Measurements from ENCODE around the gene NR5A2.

DNA sequence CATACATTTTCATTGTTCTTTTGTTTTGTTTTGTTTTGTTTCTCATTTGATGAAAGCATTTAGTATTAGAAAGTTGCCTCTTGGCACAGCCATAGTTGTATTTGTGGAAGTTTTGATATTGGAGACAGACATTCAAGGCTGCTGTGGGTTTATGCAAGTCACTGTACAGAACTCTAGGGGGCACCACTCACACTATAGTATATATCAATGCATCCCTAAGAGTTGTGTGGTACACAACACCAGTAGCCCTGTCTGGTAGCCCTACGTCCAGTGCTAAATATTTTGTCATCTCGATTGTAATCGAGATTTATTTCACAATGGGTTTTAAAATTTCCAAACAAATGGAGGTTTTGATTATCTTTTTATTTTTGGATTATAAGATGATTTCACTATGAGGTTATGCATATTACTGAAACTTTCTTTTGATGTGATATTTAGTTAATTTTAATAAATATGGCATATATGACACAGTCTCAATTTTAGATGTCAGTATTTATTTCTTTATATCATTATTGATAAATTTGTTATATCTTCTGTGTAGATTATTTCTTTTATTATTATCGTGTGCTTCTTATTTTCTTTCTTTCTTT lies 112.2 kb downstream of the NR5A2 start:
- TF ChIP-seq, protein P1, sequence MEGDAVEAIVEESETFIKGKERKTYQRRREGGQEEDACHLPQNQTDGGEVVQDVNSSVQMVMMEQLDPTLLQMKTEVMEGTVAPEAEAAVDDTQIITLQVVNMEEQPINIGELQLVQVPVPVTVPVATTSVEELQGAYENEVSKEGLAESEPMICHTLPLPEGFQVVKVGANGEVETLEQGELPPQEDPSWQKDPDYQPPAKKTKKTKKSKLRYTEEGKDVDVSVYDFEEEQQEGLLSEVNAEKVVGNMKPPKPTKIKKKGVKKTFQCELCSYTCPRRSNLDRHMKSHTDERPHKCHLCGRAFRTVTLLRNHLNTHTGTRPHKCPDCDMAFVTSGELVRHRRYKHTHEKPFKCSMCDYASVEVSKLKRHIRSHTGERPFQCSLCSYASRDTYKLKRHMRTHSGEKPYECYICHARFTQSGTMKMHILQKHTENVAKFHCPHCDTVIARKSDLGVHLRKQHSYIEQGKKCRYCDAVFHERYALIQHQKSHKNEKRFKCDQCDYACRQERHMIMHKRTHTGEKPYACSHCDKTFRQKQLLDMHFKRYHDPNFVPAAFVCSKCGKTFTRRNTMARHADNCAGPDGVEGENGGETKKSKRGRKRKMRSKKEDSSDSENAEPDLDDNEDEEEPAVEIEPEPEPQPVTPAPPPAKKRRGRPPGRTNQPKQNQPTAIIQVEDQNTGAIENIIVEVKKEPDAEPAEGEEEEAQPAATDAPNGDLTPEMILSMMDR (IDR thresholded peaks at IDR 0.05), result peak in 1 of 3 experiments; percentile 10
- no peak for TF ChIP-seq POLR2A (IDR thresholded peaks at IDR 0.05)

All from vagina (tissue), 2 donors.